A549 (cell line): ENCODE measurements around the gene FN3KRP.

ENCODE experiments used
- KDM5A ChIP-seq: fragments of 200-600 bp; sonication (generic); IDR thresholded peaks from 2 replicates; pipeline ENCODE4 v1.6.1; 2016; ENCODE audit warnings: antibody characterized with exemption, mild to moderate bottlenecking
- MAFK ChIP-seq: fragments of 450-650 bp; IDR thresholded peaks from 2 replicates; pipeline ENCODE4 v1.6.1; 2014; ENCODE audit not compliant: partially characterized antibody
- POLR2A ChIP-seq: IDR thresholded peaks from 2 replicates; pipeline ENCODE4 v1.6.1; 2012; ENCODE audit warnings: mild to moderate bottlenecking, low read length
- RNF2 ChIP-seq: fragments of 200-600 bp; sonication (generic); IDR thresholded peaks from 2 replicates; pipeline ENCODE4 v1.6.1; 2016; ENCODE audit warnings: low read depth, mild to moderate bottlenecking, antibody characterized with exemption, moderate library complexity, borderline replicate concordance
- SMC3 ChIP-seq: fragments of >200 bp; sonication (Bioruptor Twin); formaldehyde crosslinking; IDR thresholded peaks from 3 replicates; pipeline ENCODE4 v1.6.1; 2018; ENCODE audit warnings: inconsistent platforms
- TFCP2L1 ChIP-seq: fragments of 250-450 bp; sonication (Bioruptor Pico); IDR thresholded peaks from 2 replicates; pipeline ENCODE4 v1.5.0; 2021; ENCODE audit warnings: mild to moderate bottlenecking
- ZNF302 ChIP-seq: fragments of 250-450 bp; sonication (Bioruptor Pico); IDR thresholded peaks from 2 replicates; pipeline ENCODE4 v1.9.0; 2021; ENCODE audit warnings: inconsistent platforms, mild to moderate bottlenecking, moderate library complexity
- TF ChIP-seq, protein P1 (sequence below): fragments of >200 bp; sonication (Bioruptor Twin); formaldehyde crosslinking; IDR thresholded peaks from 3 replicates; pipeline ENCODE4 v1.5.1; 2016

DNA sequence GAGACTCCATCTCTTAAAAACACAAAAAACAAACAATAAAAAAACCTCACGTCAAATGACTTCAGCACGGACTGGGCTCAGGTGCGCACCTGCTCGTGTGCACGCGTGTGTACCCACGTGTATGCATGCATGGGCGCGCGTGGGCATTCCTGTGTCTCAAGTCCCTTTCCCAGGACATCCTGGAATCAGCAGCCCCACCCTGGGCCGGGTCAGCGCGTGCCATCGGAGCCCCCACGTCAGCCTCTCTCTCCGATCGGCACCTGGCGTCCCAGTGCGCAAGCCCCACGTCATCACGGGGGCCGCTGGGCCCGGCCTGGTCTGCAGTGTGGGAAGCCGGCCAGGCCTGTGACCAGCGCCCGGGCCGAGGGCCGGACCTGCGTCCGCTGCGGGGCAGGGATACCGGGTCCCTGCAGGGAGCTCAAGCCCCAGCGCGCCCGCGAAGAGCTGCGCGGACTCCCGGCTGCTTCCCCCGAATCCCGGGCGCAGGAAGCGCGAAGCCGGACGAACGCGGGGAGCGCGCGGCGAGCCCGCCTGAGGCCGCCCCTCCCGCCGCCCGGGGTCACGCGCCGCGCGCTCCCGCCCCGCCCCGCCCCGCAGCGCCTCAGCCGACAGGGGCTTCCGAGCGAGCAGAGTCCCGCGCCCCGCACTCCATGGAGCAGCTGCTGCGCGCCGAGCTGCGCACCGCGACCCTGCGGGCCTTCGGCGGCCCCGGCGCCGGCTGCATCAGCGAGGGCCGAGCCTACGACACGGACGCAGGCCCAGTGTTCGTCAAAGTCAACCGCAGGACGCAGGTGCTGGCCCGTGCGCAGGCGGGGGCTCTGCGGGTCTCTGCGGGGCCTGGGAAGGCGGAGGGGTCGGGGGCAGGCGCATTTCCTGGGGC, 18.7 kb downstream of the FN3KRP start, which contains the start of gene FN3K:
- TF ChIP-seq, protein P1, sequence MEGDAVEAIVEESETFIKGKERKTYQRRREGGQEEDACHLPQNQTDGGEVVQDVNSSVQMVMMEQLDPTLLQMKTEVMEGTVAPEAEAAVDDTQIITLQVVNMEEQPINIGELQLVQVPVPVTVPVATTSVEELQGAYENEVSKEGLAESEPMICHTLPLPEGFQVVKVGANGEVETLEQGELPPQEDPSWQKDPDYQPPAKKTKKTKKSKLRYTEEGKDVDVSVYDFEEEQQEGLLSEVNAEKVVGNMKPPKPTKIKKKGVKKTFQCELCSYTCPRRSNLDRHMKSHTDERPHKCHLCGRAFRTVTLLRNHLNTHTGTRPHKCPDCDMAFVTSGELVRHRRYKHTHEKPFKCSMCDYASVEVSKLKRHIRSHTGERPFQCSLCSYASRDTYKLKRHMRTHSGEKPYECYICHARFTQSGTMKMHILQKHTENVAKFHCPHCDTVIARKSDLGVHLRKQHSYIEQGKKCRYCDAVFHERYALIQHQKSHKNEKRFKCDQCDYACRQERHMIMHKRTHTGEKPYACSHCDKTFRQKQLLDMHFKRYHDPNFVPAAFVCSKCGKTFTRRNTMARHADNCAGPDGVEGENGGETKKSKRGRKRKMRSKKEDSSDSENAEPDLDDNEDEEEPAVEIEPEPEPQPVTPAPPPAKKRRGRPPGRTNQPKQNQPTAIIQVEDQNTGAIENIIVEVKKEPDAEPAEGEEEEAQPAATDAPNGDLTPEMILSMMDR = no peak
- TF ChIP-seq KDM5A = no peak
- no peak; the same call in 2 of the 3 replicates for TF ChIP-seq SMC3
- TF ChIP-seq RNF2 = no peak
- peak; percentile 55 for TF ChIP-seq POLR2A
- no peak for TF ChIP-seq MAFK
- TF ChIP-seq ZNF302 (CRISPR knock-in tag) = no peak
- no peak for TF ChIP-seq TFCP2L1
